ENCODE data around the gene RNU6-1. TPM values are rescaled to one million over a fixed set of nuclear protein-coding genes. Genes with fewer than 3 reads are reported as not detected.

The RNU6-1 gene
- total RNA-seq, 2 experiments from 2014 or later = not detected

- H3K36me3 Mint-ChIP-seq (ENCODE audit: low read depth) = no peaks in the 10 kb centered on the region
- ChIA-PET POLR2A (no interaction called here), CTCF (interaction anchor here (1.2 kb wide), 1 partner anchor 30 kb away, joined by 5 read pairs; no protein-coding TSS in a partner anchor)
- ATAC-seq (no peak), DNase-seq (no peak)
- H3K9me3 Mint-ChIP-seq (ENCODE audit: insufficient read depth) = peaks cover 3% of the 10 kb centered on the region
- peaks cover 20% of the 10 kb centered on the region for H3K27me3 Mint-ChIP-seq (ENCODE audit: low read depth)
- H3K4me3 Mint-ChIP-seq = no peak overlapping the region
- peaks cover 5% of the 10 kb centered on the region for H3K4me1 Mint-ChIP-seq (ENCODE audit: low read depth)
- no peak overlapping the region for H3K27ac Mint-ChIP-seq
These were observed 26.7 kb downstream of the RNU6-1 start for GRCh38 chr15:67813104-67813634.

- peaks cover 5% of the 10 kb centered on the region for H3K4me1 Mint-ChIP-seq (ENCODE audit: low read depth)
- no peaks in the 10 kb centered on the region for H3K36me3 Mint-ChIP-seq (ENCODE audit: low read depth)
- POLR2A ChIA-PET = no interaction called here
- no peak overlapping the region for H3K27ac Mint-ChIP-seq
- peaks cover 12% of the 10 kb centered on the region for H3K27me3 Mint-ChIP-seq (ENCODE audit: low read depth)
- no peak overlapping the region for H3K4me3 Mint-ChIP-seq
- ATAC-seq (no peak), DNase-seq (no peak)
- CTCF ChIA-PET = no interaction called here
- H3K9me3 Mint-ChIP-seq (ENCODE audit: insufficient read depth) = peaks cover 3% of the 10 kb centered on the region
These were observed 27.6 kb downstream of the RNU6-1 start for GRCh38 chr15:67812241-67812644.

- peaks cover 3% of the 10 kb centered on the region for H3K27me3 Mint-ChIP-seq (ENCODE audit: low read depth)
- ChIA-PET POLR2A (no interaction called here), CTCF (no interaction called here)
- no peak overlapping the region for H3K27ac Mint-ChIP-seq
- H3K4me1 Mint-ChIP-seq (ENCODE audit: low read depth) = peaks cover 7% of the 10 kb centered on the region
- H3K4me3 Mint-ChIP-seq = no peak overlapping the region
- DNase-seq = no peak
- H3K36me3 Mint-ChIP-seq (ENCODE audit: low read depth) = no peaks in the 10 kb centered on the region
- no peak for ATAC-seq
- no peaks in the 10 kb centered on the region for H3K9me3 Mint-ChIP-seq (ENCODE audit: insufficient read depth)
These were observed 30.0 kb downstream of the RNU6-1 start for GRCh38 chr15:67809866-67810265.

GRCh38 chr15:67809441-67809840 lies 30.4 kb downstream of the RNU6-1 start:
- Mint-ChIP-seq H3K27ac (no peak overlapping the region), H3K4me1 (ENCODE audit: low read depth) (peaks cover 7% of the 10 kb centered on the region), H3K27me3 (ENCODE audit: low read depth) (peaks cover 3% of the 10 kb centered on the region), H3K4me3 (no peak overlapping the region), H3K9me3 (ENCODE audit: insufficient read depth) (no peaks in the 10 kb centered on the region), H3K36me3 (ENCODE audit: low read depth) (no peaks in the 10 kb centered on the region)
- POLR2A ChIA-PET = no interaction called here
- CTCF ChIA-PET = no interaction called here
- ATAC-seq = no peak
- DNase-seq = no peak

- ChIA-PET POLR2A (no interaction called here), CTCF (no interaction called here)
- DNase-seq (no peak), ATAC-seq (no peak)
- H3K27ac Mint-ChIP-seq = no peak overlapping the region
- H3K36me3 Mint-ChIP-seq (ENCODE audit: low read depth) = no peaks in the 10 kb centered on the region
- peaks cover 3% of the 10 kb centered on the region for H3K27me3 Mint-ChIP-seq (ENCODE audit: low read depth)
- H3K4me1 Mint-ChIP-seq (ENCODE audit: low read depth) = peaks cover 7% of the 10 kb centered on the region
- no peak overlapping the region for H3K4me3 Mint-ChIP-seq
- H3K9me3 Mint-ChIP-seq (ENCODE audit: insufficient read depth) = no peaks in the 10 kb centered on the region
These were observed 31.0 kb downstream of the RNU6-1 start for GRCh38 chr15:67808821-67809220.

- Mint-ChIP-seq H3K27me3 (ENCODE audit: low read depth) (no peaks in the 10 kb centered on the region), H3K4me1 (ENCODE audit: low read depth) (peaks cover 7% of the 10 kb centered on the region), H3K4me3 (no peak overlapping the region), H3K27ac (no peak overlapping the region), H3K9me3 (ENCODE audit: insufficient read depth) (no peaks in the 10 kb centered on the region), H3K36me3 (ENCODE audit: low read depth) (no peaks in the 10 kb centered on the region)
- ATAC-seq = no peak
- ChIA-PET POLR2A (no interaction called here), CTCF (no interaction called here)
- DNase-seq = no peak
These were observed 32.0 kb downstream of the RNU6-1 start for GRCh38 chr15:67807836-67808235.

- CTCF ChIA-PET = no interaction called here
- Mint-ChIP-seq H3K4me1 (ENCODE audit: low read depth) (peaks cover 3% of the 10 kb centered on the region), H3K4me3 (no peak overlapping the region), H3K36me3 (ENCODE audit: low read depth) (no peaks in the 10 kb centered on the region), H3K9me3 (ENCODE audit: insufficient read depth) (no peaks in the 10 kb centered on the region), H3K27me3 (ENCODE audit: low read depth) (no peaks in the 10 kb centered on the region), H3K27ac (no peak overlapping the region)
- POLR2A ChIA-PET = no interaction called here
- ATAC-seq (no peak), DNase-seq (no peak)
These were observed 32.7 kb downstream of the RNU6-1 start for GRCh38 chr15:67807141-67807540.

- H3K27me3 Mint-ChIP-seq (ENCODE audit: low read depth) = no peaks in the 10 kb centered on the region
- DNase-seq (no peak), ATAC-seq (no peak)
- no peaks in the 10 kb centered on the region for H3K36me3 Mint-ChIP-seq (ENCODE audit: low read depth)
- peaks cover 2% of the 10 kb centered on the region for H3K4me1 Mint-ChIP-seq (ENCODE audit: low read depth)
- H3K27ac Mint-ChIP-seq = no peak overlapping the region
- ChIA-PET POLR2A (no interaction called here), CTCF (no interaction called here)
- H3K4me3 Mint-ChIP-seq = no peak overlapping the region
- no peaks in the 10 kb centered on the region for H3K9me3 Mint-ChIP-seq (ENCODE audit: insufficient read depth)
These were observed 33.3 kb downstream of the RNU6-1 start for GRCh38 chr15:67806536-67806935.

- Mint-ChIP-seq H3K4me3 (no peak overlapping the region), H3K9me3 (ENCODE audit: insufficient read depth) (no peaks in the 10 kb centered on the region), H3K27ac (no peak overlapping the region), H3K36me3 (ENCODE audit: low read depth) (no peaks in the 10 kb centered on the region), H3K27me3 (ENCODE audit: low read depth) (no peaks in the 10 kb centered on the region), H3K4me1 (ENCODE audit: low read depth) (peaks cover 2% of the 10 kb centered on the region)
- ATAC-seq (no peak), DNase-seq (no peak)
- ChIA-PET POLR2A (no interaction called here), CTCF (no interaction called here)
These were observed 34.0 kb downstream of the RNU6-1 start for GRCh38 chr15:67805666-67806516.

- CTCF ChIA-PET = no interaction called here
- no peak for ATAC-seq
These were observed 34.7 kb downstream of the RNU6-1 start for GRCh38 chr15:67805008-67805665.

GRCh38 chr15:67803996-67804843 lies 35.6 kb downstream of the RNU6-1 start:
- H3K27me3 Mint-ChIP-seq (ENCODE audit: low read depth) = no peaks in the 10 kb centered on the region
- no peaks in the 10 kb centered on the region for H3K36me3 Mint-ChIP-seq (ENCODE audit: low read depth)
- POLR2A ChIA-PET = no interaction called here
- CTCF ChIA-PET = no interaction called here
- no peaks in the 10 kb centered on the region for H3K9me3 Mint-ChIP-seq (ENCODE audit: insufficient read depth)
- DNase-seq (no peak), ATAC-seq (no peak)
- H3K4me3 Mint-ChIP-seq = no peak overlapping the region
- peaks cover 2% of the 10 kb centered on the region for H3K4me1 Mint-ChIP-seq (ENCODE audit: low read depth)
- no peak overlapping the region for H3K27ac Mint-ChIP-seq

More at GRCh38 chr15:67805008-67805665, 34.7 kb downstream of the RNU6-1 start:
- no peak for DNase-seq
- peaks cover 2% of the 10 kb centered on the region for H3K4me1 Mint-ChIP-seq (ENCODE audit: low read depth)
- no peak overlapping the region for H3K4me3 Mint-ChIP-seq
- POLR2A ChIA-PET = no interaction called here
- H3K9me3 Mint-ChIP-seq (ENCODE audit: insufficient read depth) = no peaks in the 10 kb centered on the region
- H3K27me3 Mint-ChIP-seq (ENCODE audit: low read depth) = no peaks in the 10 kb centered on the region
- H3K27ac Mint-ChIP-seq = no peak overlapping the region
- no peaks in the 10 kb centered on the region for H3K36me3 Mint-ChIP-seq (ENCODE audit: low read depth)

GRCh38 chr15:67803299-67803698 lies 36.5 kb downstream of the RNU6-1 start:
- Mint-ChIP-seq H3K27ac (no peak overlapping the region), H3K9me3 (ENCODE audit: insufficient read depth) (no peaks in the 10 kb centered on the region), H3K4me1 (ENCODE audit: low read depth) (peaks cover 2% of the 10 kb centered on the region), H3K36me3 (ENCODE audit: low read depth) (no peaks in the 10 kb centered on the region), H3K4me3 (no peak overlapping the region), H3K27me3 (ENCODE audit: low read depth) (no peaks in the 10 kb centered on the region)
- ATAC-seq (no peak), DNase-seq (no peak)
- POLR2A ChIA-PET = no interaction called here
- CTCF ChIA-PET = no interaction called here

Measured in activated CD8-positive, alpha-beta T cell treated with anti-CD3 and anti-CD28 coated beads, Interleukin-2, amount 10 ng/mL, durations not matched to agents 7 days and 5 days (primary cell).